HCT116 (cell line): Measurements from ENCODE around the gene CLEC2B. TPM values are rescaled to one million over a fixed set of nuclear protein-coding genes. Genes with fewer than 3 reads are reported as not detected.

Experiments used
- ATAC-seq: fragments of 200-7000 bp; cut with Tn5 transposase; 2 replicates; pipeline ENCODE4 v1.9.1; 2020; ENCODE audit warnings: mild to moderate bottlenecking, moderate library complexity
- BruUV-seq: library from RNA; stranded (reverse); fragments of 400-500 nt; replicated peaks from 2 replicates; lab custom pipeline; 2021; lab: Mats Ljungman, UMichigan
- CTCF ChIA-PET: fragments of 300-600 bp; sonication (Branson Sonifier 250); formaldehyde crosslinking; loops from one replicate; lab custom pipeline; 2021; ENCODE audit warnings: antibody characterized with exemption; lab: Charles Lee
- POLR2A ChIA-PET: fragments of 300-600, 350-600 bp; sonication (Branson Sonifier 250); formaldehyde crosslinking; loops from one replicate; lab custom pipeline; 2021; ENCODE audit warnings: antibody characterized with exemption; lab: Charles Lee
- RAD21 ChIA-PET, 2 experiments: fragments of 300-600 bp; sonication (Branson Sonifier 250); formaldehyde crosslinking; loops; one replicate each; lab custom pipeline; 2023; ENCODE audit warnings: low total read pairs in 2 of 2; ENCODE audit not compliant: uncharacterized antibody in 2 of 2, unreplicated experiment in 2 of 2, low non-redundant PET in 1 of 2; lab: Charles Lee
- DNase-seq: peaks from one replicate; pipeline ENCODE4 v3.0.0-alpha.2; 2010; ENCODE audit warnings: low read depth, low spot score
- H2AFZ ChIP-seq: fragments of 200-600 bp; shearing (Covaris generic), sonication (generic); 2 replicates; pipeline ENCODE4 v1.6.1; 2017; ENCODE audit warnings: low read depth, mixed run types, mixed read lengths, antibody characterized with exemption, low read length; ENCODE audit not compliant: poor library complexity, severe bottlenecking
- H3K27ac ChIP-seq: 2 replicates; pipeline ENCODE4 v1.5.1; 2012; ENCODE audit warnings: low read depth, low read length
- H3K27me3 ChIP-seq: fragments of 200-600 bp; sonication (generic); 2 replicates; pipeline ENCODE4 v1.6.1; 2016; ENCODE audit warnings: mixed run types, low read length, mixed read lengths; ENCODE audit not compliant: insufficient read depth
- H3K36me3 ChIP-seq, 2 experiments: fragments of 200-500 bp in 1 of 2; fragments of 200-600 bp in 1 of 2; sonication (Bioruptor generic) in 1 of 2; sonication (generic) in 1 of 2; 2 replicates each; pipeline versions ENCODE4 v1.5.1 to v1.6.1; 2014 to 2016; ENCODE audit warnings: low read length in 2 of 2, inconsistent platforms in 1 of 2, mixed read lengths in 1 of 2, mixed run types in 1 of 2; ENCODE audit not compliant: insufficient read depth in 2 of 2, control insufficient read depth in 1 of 2
- H3K4me1 ChIP-seq, 2 experiments: fragments of 200-600 bp in 1 of 2; sonication (generic) in 1 of 2; 2 replicates each; pipeline versions ENCODE4 v1.5.1 to v1.6.1; 2012 to 2017; ENCODE audit warnings: low read length in 2 of 2, inconsistent platforms in 1 of 2, mild to moderate bottlenecking in 1 of 2, mixed read lengths in 1 of 2, mixed run types in 1 of 2, moderate library complexity in 1 of 2; ENCODE audit not compliant: insufficient read depth in 2 of 2, control insufficient read depth in 1 of 2
- H3K4me2 ChIP-seq: fragments of 200-600 bp; sonication (generic); 2 replicates; pipeline ENCODE4 v1.6.1; 2017; ENCODE audit warnings: mixed run types, low read length, mixed read lengths
- H3K4me3 ChIP-seq, 2 experiments: fragments of 200-600 bp in 1 of 2; sonication (generic) in 1 of 2; replicated peaks in 1 of 2; 2 replicates each; pipeline ENCODE4 v1.5.1; 2011 to 2016; ENCODE audit warnings: low read length in 2 of 2, control low read depth in 1 of 2, low read depth in 1 of 2, mild to moderate bottlenecking in 1 of 2, mixed read lengths in 1 of 2, mixed run types in 1 of 2
- H3K79me2 ChIP-seq: fragments of 200-600 bp; sonication (generic); 2 replicates; pipeline ENCODE4 v1.6.1; 2017; ENCODE audit warnings: mild to moderate bottlenecking, mixed run types, low read length, moderate library complexity, mixed read lengths; ENCODE audit not compliant: insufficient read depth
- H3K9ac ChIP-seq: fragments of 200-600 bp; sonication (generic); 2 replicates; pipeline ENCODE4 v1.6.1; 2016; ENCODE audit warnings: low read length, mixed read lengths
- H3K9me2 ChIP-seq: fragments of 200-600 bp; sonication (generic), shearing (Covaris generic); 2 replicates; pipeline ENCODE4 v1.6.1; 2017; ENCODE audit warnings: mixed run types, mild to moderate bottlenecking, moderate library complexity; ENCODE audit not compliant: insufficient read depth
- H3K9me3 ChIP-seq, 2 experiments: fragments of 200-500 bp in 1 of 2; fragments of 200-600 bp in 1 of 2; sonication (Bioruptor generic) in 1 of 2; sonication (generic) in 1 of 2; 2 replicates each; pipeline ENCODE4 v1.6.1; 2014 to 2017; ENCODE audit warnings: low read length in 2 of 2, mixed read lengths in 2 of 2, inconsistent platforms in 1 of 2, low read depth in 1 of 2, mild to moderate bottlenecking in 1 of 2, mixed run types in 1 of 2, moderate library complexity in 1 of 2; ENCODE audit not compliant: control insufficient read depth in 1 of 2, insufficient read depth in 1 of 2
- H4K20me1 ChIP-seq: fragments of 200-600 bp; sonication (generic), shearing (Covaris generic); 2 replicates; pipeline ENCODE4 v1.6.1; 2017; ENCODE audit warnings: mixed run types, mild to moderate bottlenecking, moderate library complexity; ENCODE audit not compliant: insufficient read depth
- ATF3 ChIP-seq: IDR thresholded peaks from 2 replicates; pipeline ENCODE4 v1.6.1; 2012
- EGR1 ChIP-seq: IDR thresholded peaks from 2 replicates; pipeline ENCODE4 v1.6.1; 2012; ENCODE audit warnings: low read depth
- JUND ChIP-seq: IDR thresholded peaks from 2 replicates; pipeline ENCODE4 v1.6.1; 2012
- ZNF274 ChIP-seq: fragments of 200-500 bp; sonication (Bioruptor generic); IDR thresholded peaks from 2 replicates; pipeline ENCODE4 v1.6.1; 2014; ENCODE audit warnings: mild to moderate bottlenecking, low read depth, low read length, inconsistent platforms
- intact Hi-C: fragments of 100-400 bp; cut with micrococcal nuclease; formaldehyde crosslinking; loops from 2 replicates; pipeline ENCODE4 v1.10.0; 2022
- total RNA-seq: library from RNA; stranded (reverse); gene quantifications from one replicate; pipeline ENCODE4 v1.2.1, GENCODE V29; 2021; ENCODE audit not compliant: unreplicated experiment
- TF ChIP-seq, protein P1 (sequence below): IDR thresholded peaks from 2 replicates; pipeline ENCODE4 v1.6.1; 2012; ENCODE audit warnings: low read depth

The CLEC2B gene
- total RNA-seq, 1 experiment from 2014 or later = not detected

DNA sequence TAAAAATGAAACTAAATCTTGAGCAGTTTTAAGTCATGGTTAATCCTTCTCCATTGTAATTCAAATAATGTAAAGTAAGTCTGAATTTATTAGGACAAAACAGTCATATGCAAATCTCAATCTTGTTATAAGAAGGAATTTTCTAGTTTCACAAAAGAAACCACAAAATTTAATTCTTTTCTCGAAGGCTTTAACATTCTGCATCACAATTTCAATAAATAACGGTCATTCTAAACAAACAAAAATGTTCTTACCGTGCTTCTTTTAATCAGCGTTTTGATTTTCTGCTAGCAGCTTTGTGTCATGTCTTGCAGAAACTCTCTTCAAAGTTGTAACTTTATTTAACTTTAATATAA lies 225 bp downstream of the CLEC2B start:
- Histone ChIP-seq H3K79me2 (no peaks in the 10 kb centered on the region), H3K27me3 (peaks cover 50% of the 10 kb centered on the region), H3K4me2 (no peak overlapping the region), H3K36me3 (no peaks in the 10 kb centered on the region), H3K4me1 (no peaks in the 10 kb centered on the region), H3K27ac (no peak overlapping the region), H3K9me3 (no peaks in the 10 kb centered on the region), H3K4me3 (no peak overlapping the region), H3K9me2 (no peaks in the 10 kb centered on the region), H3K9ac (no peak overlapping the region), H4K20me1 (no peaks in the 10 kb centered on the region; the same call in 1 of the 2 replicates), H2AFZ (no peak overlapping the region)
- ChIA-PET RAD21 (no interaction called here), POLR2A (no interaction called here), CTCF (no interaction called here)
- DNase-seq (no peak), ATAC-seq (no peak)
- BruUV-seq = no TSS peak
- TF ChIP-seq EGR1 (no peak), ZNF274 (no peak)
- intact Hi-C loops = no loop called here

DNA sequence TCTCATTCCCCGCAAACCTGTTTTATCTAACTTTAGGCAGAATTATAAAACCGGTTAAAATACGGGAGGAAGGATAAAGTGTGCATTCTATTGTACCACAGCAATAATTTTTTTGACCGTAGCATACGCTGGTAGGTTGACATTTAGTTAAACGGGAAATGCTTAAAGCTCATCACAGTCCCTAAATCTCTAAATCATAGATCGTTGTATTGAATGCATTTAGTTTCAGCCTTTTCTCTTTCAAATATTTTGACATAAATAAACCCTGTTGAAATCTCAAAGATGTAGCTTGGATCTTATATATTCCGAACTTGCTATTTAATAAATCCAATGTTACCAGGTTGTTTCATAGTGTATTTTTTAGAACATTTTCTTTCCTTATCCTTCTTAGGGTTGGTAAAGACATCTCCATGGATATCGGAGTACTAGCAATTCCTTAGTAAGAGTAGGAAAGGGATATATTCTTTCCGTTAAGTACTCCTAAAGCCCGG lies 798 bp downstream of the CLEC2B start:
- CTCF ChIA-PET = interaction anchor here (0.6 kb wide), 1 partner anchor 1211 kb away, joined by 3 read pairs; no protein-coding TSS in a partner anchor
- Histone ChIP-seq H3K4me1 (no peaks in the 10 kb centered on the region), H3K9ac (no peak overlapping the region), H4K20me1 (no peaks in the 10 kb centered on the region; the same call in 1 of the 2 replicates), H2AFZ (no peak overlapping the region), H3K9me2 (no peaks in the 10 kb centered on the region), H3K4me2 (no peak overlapping the region), H3K9me3 (no peaks in the 10 kb centered on the region), H3K27me3 (peaks cover 50% of the 10 kb centered on the region), H3K27ac (no peak overlapping the region), H3K4me3 (no peak overlapping the region), H3K79me2 (no peaks in the 10 kb centered on the region), H3K36me3 (no peaks in the 10 kb centered on the region)
- no peak for DNase-seq
- TF ChIP-seq JUND (no peak), ATF3 (no peak)
- TF ChIP-seq, protein P1, sequence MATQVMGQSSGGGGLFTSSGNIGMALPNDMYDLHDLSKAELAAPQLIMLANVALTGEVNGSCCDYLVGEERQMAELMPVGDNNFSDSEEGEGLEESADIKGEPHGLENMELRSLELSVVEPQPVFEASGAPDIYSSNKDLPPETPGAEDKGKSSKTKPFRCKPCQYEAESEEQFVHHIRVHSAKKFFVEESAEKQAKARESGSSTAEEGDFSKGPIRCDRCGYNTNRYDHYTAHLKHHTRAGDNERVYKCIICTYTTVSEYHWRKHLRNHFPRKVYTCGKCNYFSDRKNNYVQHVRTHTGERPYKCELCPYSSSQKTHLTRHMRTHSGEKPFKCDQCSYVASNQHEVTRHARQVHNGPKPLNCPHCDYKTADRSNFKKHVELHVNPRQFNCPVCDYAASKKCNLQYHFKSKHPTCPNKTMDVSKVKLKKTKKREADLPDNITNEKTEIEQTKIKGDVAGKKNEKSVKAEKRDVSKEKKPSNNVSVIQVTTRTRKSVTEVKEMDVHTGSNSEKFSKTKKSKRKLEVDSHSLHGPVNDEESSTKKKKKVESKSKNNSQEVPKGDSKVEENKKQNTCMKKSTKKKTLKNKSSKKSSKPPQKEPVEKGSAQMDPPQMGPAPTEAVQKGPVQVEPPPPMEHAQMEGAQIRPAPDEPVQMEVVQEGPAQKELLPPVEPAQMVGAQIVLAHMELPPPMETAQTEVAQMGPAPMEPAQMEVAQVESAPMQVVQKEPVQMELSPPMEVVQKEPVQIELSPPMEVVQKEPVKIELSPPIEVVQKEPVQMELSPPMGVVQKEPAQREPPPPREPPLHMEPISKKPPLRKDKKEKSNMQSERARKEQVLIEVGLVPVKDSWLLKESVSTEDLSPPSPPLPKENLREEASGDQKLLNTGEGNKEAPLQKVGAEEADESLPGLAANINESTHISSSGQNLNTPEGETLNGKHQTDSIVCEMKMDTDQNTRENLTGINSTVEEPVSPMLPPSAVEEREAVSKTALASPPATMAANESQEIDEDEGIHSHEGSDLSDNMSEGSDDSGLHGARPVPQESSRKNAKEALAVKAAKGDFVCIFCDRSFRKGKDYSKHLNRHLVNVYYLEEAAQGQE = no peak
- intact Hi-C loops = no loop called here
- RAD21 ChIA-PET = no interaction called here
- BruUV-seq = no TSS peak
- POLR2A ChIA-PET = no interaction called here
- ATAC-seq = no peak
